Smooth muscle cell (in vitro differentiated cells): ENCODE measurements around the gene CLASP1. TPM values are rescaled to one million over a fixed set of nuclear protein-coding genes. Genes with fewer than 3 reads are reported as not detected.

Experiments
- DNase-seq: peaks from one replicate; lab custom pipeline; 2025; ENCODE audit not compliant: unreplicated experiment; lab: John Stamatoyannopoulos, UW
- H2AFZ ChIP-seq: fragments of 200-600 bp; sonication (generic); 2 replicates; pipeline ENCODE4 v1.6.0; 2016; ENCODE audit warnings: antibody characterized with exemption, low read depth, mild to moderate bottlenecking
- H3F3A ChIP-seq: fragments of 200-600 bp; sonication (generic); 2 replicates; pipeline ENCODE4 v1.6.0; 2017; ENCODE audit warnings: antibody characterized with exemption, low read depth
- H3K27ac ChIP-seq: fragments of 200-600 bp; sonication (generic); 2 replicates; pipeline ENCODE4 v1.5.1; 2016; ENCODE audit warnings: low read depth, mild to moderate bottlenecking
- H3K27me3 ChIP-seq: fragments of 200-600 bp; sonication (generic); 2 replicates; pipeline ENCODE4 v1.6.1; 2016; ENCODE audit warnings: low read depth, mild to moderate bottlenecking
- H3K36me3 ChIP-seq: fragments of 200-600 bp; sonication (generic); 2 replicates; pipeline ENCODE4 v1.5.1; 2016; ENCODE audit warnings: low read depth
- H3K4me1 ChIP-seq: fragments of 200-600 bp; sonication (generic); 2 replicates; pipeline ENCODE4 v1.5.1; 2016; ENCODE audit warnings: low read depth
- H3K4me2 ChIP-seq: fragments of 200-600 bp; sonication (generic); 2 replicates; pipeline ENCODE4 v1.6.0; 2016; ENCODE audit warnings: mild to moderate bottlenecking
- H3K4me3 ChIP-seq: fragments of 200-600 bp; sonication (generic); 2 replicates; pipeline ENCODE4 v1.5.1; 2016; ENCODE audit warnings: mild to moderate bottlenecking
- H3K79me2 ChIP-seq: fragments of 200-600 bp; sonication (generic); 2 replicates; pipeline ENCODE4 v1.6.0; 2016; ENCODE audit warnings: low read depth, mild to moderate bottlenecking
- H3K9ac ChIP-seq: fragments of 200-600 bp; sonication (generic); 2 replicates; pipeline ENCODE4 v1.6.0; 2016; ENCODE audit warnings: low read depth
- H3K9me3 ChIP-seq: fragments of 200-600 bp; sonication (generic); replicated peaks from 2 replicates; pipeline ENCODE4 v1.5.1; 2016; ENCODE audit warnings: low read depth
- H4K20me1 ChIP-seq: fragments of 200-600 bp; sonication (generic); 2 replicates; pipeline ENCODE4 v1.6.0; 2016; ENCODE audit warnings: low read depth
- CTCF ChIP-seq: fragments of 200-600 bp; sonication (generic); IDR thresholded peaks from 2 replicates; pipeline ENCODE4 v1.5.1; 2017; ENCODE audit warnings: borderline replicate concordance, mild to moderate bottlenecking, antibody characterized with exemption; ENCODE audit not compliant: insufficient read depth, poor library complexity, severe bottlenecking
- WGBS: methylation state at CpG from one replicate; pipeline ENCODE4 v1.1.7; 2016; ENCODE audit warnings: low lambda C conversion rate; 5-methylcytosine and 5-hydroxymethylcytosine counted together
- polyA plus RNA-seq: library from polyadenylated mRNA; unstranded; fragments of >200 nt; fragmentation: Nextera tagmentation; extraction: Ambion mirVana; gene quantifications from 2 replicates; pipeline ENCODE4 v1.2.1, GENCODE V29; 2016
- total RNA-seq: library from RNA; depleted of rRNA; stranded (reverse); fragments of >200 nt; gene quantifications from 2 replicates; pipeline ENCODE4 v1.2.3, GENCODE V29; 2014

The CLASP1 gene
- total and polyA plus RNA-seq, 2 experiments from 2014 or later, result 15.0 to 33.8 TPM

GRCh38 chr2:121349721-121350401 lies 299.4 kb downstream of the CLASP1 start:
- DNase-seq, result no peak
- Histone ChIP-seq H3F3A (no peaks in the 10 kb centered on the region), H4K20me1 (no peaks in the 10 kb centered on the region), H3K4me2 (no peak overlapping the region), H3K9me3 (no peaks in the 10 kb centered on the region), H3K9ac (no peak overlapping the region), H3K79me2 (no peaks in the 10 kb centered on the region), H2AFZ (no peak overlapping the region), H3K4me1 (no peaks in the 10 kb centered on the region), H3K27ac (no peak overlapping the region), H3K36me3 (peaks cover 11% of the 10 kb centered on the region), H3K4me3 (no peak overlapping the region), H3K27me3 (no peaks in the 10 kb centered on the region)
- 96% methylated on average over 4 of the region's 4 CpGs for WGBS
- no peak for TF ChIP-seq CTCF

GRCh38 chr2:121348128-121348740 lies 301.0 kb downstream of the CLASP1 start:
- no peaks in the 10 kb centered on the region for H4K20me1 ChIP-seq
- H3K27ac ChIP-seq, result no peak overlapping the region
- H3K4me1 ChIP-seq, result no peaks in the 10 kb centered on the region
- no peak overlapping the region for H3K4me2 ChIP-seq
- no peak for TF ChIP-seq CTCF
- H3K36me3 ChIP-seq, result peaks cover 11% of the 10 kb centered on the region
- no peaks in the 10 kb centered on the region for H3K9me3 ChIP-seq
- no peaks in the 10 kb centered on the region for H3K79me2 ChIP-seq
- H3F3A ChIP-seq, result no peaks in the 10 kb centered on the region
- H3K4me3 ChIP-seq, result no peak overlapping the region
- 97% methylated on average over 15 of the region's 15 CpGs for WGBS
- H3K27me3 ChIP-seq, result no peaks in the 10 kb centered on the region
- no peak overlapping the region for H2AFZ ChIP-seq
- no peak for DNase-seq
- no peak overlapping the region for H3K9ac ChIP-seq

DNA sequence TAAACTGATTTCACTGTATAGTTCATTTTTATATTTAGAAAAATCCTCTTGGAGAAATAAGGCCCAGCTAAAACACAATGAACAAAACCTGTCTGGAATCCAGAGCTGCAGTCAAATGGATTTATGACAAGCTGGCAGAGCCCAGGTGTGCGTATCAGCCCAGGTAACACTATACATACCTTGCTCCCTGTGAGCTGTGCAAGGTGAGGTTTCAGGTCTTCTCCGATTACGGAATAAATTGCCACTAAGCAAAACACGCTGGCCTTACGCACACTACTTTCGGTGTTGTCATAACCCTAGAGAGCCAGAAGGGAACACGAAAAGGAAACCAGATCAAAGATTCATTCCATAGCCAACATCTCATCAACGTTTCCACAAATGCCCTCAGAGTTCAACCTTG lies 302.4 kb downstream of the CLASP1 start:
- Histone ChIP-seq H3K9me3 (no peaks in the 10 kb centered on the region), H3K27ac (no peak overlapping the region), H3F3A (no peaks in the 10 kb centered on the region), H3K4me2 (no peak overlapping the region), H3K4me3 (no peak overlapping the region), H4K20me1 (no peaks in the 10 kb centered on the region), H3K36me3 (peaks cover 11% of the 10 kb centered on the region), H3K27me3 (no peaks in the 10 kb centered on the region), H2AFZ (no peak overlapping the region), H3K4me1 (no peaks in the 10 kb centered on the region), H3K79me2 (no peaks in the 10 kb centered on the region), H3K9ac (no peak overlapping the region)
- no peak for TF ChIP-seq CTCF
- 98% methylated on average over 8 of the region's 8 CpGs for WGBS
- no peak for DNase-seq

DNA sequence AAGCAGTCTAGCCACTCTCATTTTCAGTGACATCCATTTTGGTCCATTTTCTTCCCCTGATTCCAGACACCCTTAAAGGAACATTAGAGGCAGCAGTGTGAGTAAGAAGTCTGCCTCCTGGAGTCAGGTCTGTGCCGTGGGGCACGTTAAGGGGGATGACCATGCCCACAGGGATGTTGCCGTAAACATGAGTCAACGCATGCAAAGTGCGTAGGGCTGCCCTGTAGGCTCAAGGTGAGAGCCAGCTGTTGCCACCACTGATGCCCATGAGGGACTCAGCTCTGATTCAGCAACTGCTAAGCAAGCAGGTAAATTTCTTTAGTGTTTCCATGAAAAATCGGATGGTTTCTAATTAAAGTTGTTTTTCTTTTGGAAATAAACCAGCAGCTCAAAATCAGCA lies 302.9 kb downstream of the CLASP1 start:
- no peak for DNase-seq
- whole genome bisulfite sequencing, result 88% methylated on average over 6 of the region's 6 CpGs
- H3K27me3 ChIP-seq, result no peaks in the 10 kb centered on the region
- peaks cover 11% of the 10 kb centered on the region for H3K36me3 ChIP-seq
- no peak overlapping the region for H3K4me3 ChIP-seq
- H3K4me2 ChIP-seq, result no peak overlapping the region
- H4K20me1 ChIP-seq, result no peaks in the 10 kb centered on the region
- no peak overlapping the region for H3K27ac ChIP-seq
- H3K4me1 ChIP-seq, result no peaks in the 10 kb centered on the region
- no peak for TF ChIP-seq CTCF
- no peak overlapping the region for H2AFZ ChIP-seq
- H3K9me3 ChIP-seq, result no peaks in the 10 kb centered on the region
- H3K79me2 ChIP-seq, result no peaks in the 10 kb centered on the region
- no peaks in the 10 kb centered on the region for H3F3A ChIP-seq
- H3K9ac ChIP-seq, result no peak overlapping the region
